B cell (primary cell): ENCODE measurements around the gene HDAC5. TPM values are rescaled to one million over a fixed set of nuclear protein-coding genes. Genes with fewer than 3 reads are reported as not detected.

ENCODE experiments used
- ATAC-seq: fragments of 200-7000 bp; cut with Tn5 transposase; one replicate; pipeline ENCODE4 v1.10.0; 2021; ENCODE audit warnings: low read depth, mild to moderate bottlenecking, moderate number of reproducible peaks, moderate library complexity
- CTCF ChIA-PET: fragments of 350-600 bp; sonication (Branson Sonifier 250); formaldehyde crosslinking; loops from one replicate; lab custom pipeline; 2021; ENCODE audit warnings: antibody characterized with exemption, inconsistent platforms; lab: Charles Lee
- POLR2A ChIA-PET: fragments of 350-600 bp; sonication (Branson Sonifier 250); formaldehyde crosslinking; loops from one replicate; lab custom pipeline; 2021; ENCODE audit warnings: antibody characterized with exemption; lab: Charles Lee
- DNase-seq: peaks from one replicate; pipeline ENCODE4 v3.0.0; 2013
- H2AFZ ChIP-seq: 2 replicates; pipeline ENCODE4 v1.6.1; 2012; ENCODE audit warnings: mild to moderate bottlenecking, low read depth, low read length; ENCODE audit not compliant: insufficient read depth, poor library complexity, severe bottlenecking
- H3K27ac ChIP-seq, 2 donors: 1 replicate in 1 of 2; 2 replicates in 1 of 2; pipeline ENCODE4 v1.5.1; 2012 to 2013; ENCODE audit warnings: low read length in 2 of 2, mild to moderate bottlenecking in 2 of 2, moderate library complexity in 1 of 2
- H3K27me3 ChIP-seq, 4 experiments: fragments of 200-600 bp in 1 of 4; sonication (generic) in 1 of 4; replicated peaks in 1 of 4; 1 replicate in 2 of 4; 2 replicates in 2 of 4; pipeline versions ENCODE4 v1.6.1 to v1.7.0; 2013 to 2016; ENCODE audit warnings: low read length in 3 of 4, mild to moderate bottlenecking in 2 of 4, mixed read lengths in 1 of 4, moderate library complexity in 1 of 4; ENCODE audit not compliant: insufficient read depth in 4 of 4, control insufficient read depth in 3 of 4; ENCODE audit errors: control extremely low read depth in 1 of 4
- H3K36me3 ChIP-seq, 2 experiments: replicated peaks in 1 of 2; 1 replicate in 1 of 2; 2 replicates in 1 of 2; pipeline versions ENCODE4 v1.6.1 to v1.7.1; 2013; ENCODE audit warnings: low read length in 1 of 2; ENCODE audit not compliant: insufficient read depth in 2 of 2, control insufficient read depth in 1 of 2; ENCODE audit errors: control extremely low read depth in 1 of 2, extremely low read depth in 1 of 2
- H3K4me1 ChIP-seq, 2 donors: fragments of 200-600 bp in 1 of 2; sonication (generic) in 1 of 2; 1 replicate in 1 of 2; 2 replicates in 1 of 2; pipeline versions ENCODE4 v1.5.1 to v1.6.1; 2013 to 2017; ENCODE audit warnings: low read length in 2 of 2; ENCODE audit not compliant: control insufficient read depth in 2 of 2, insufficient read depth in 2 of 2
- H3K4me2 ChIP-seq: replicated peaks from 2 replicates; pipeline ENCODE3; 2012; ENCODE audit warnings: mild to moderate bottlenecking, low read depth, low read length; ENCODE audit not compliant: poor library complexity, severe bottlenecking
- H3K4me3 ChIP-seq, 5 experiments: fragments of 200-600 bp in 1 of 5; sonication (generic) in 1 of 5; 1 replicate in 3 of 5; 2 replicates in 2 of 5; pipeline versions ENCODE4 v1.5.1 to v1.7.0; 2011 to 2016; ENCODE audit warnings: low read length in 4 of 5, mild to moderate bottlenecking in 4 of 5, low read depth in 2 of 5, control low read depth in 1 of 5, moderate library complexity in 1 of 5; ENCODE audit not compliant: insufficient read depth in 1 of 5; ENCODE audit errors: control extremely low read depth in 1 of 5, extremely low read depth in 1 of 5
- H3K79me2 ChIP-seq: fragments of 200-600 bp; sonication (generic); one replicate; pipeline ENCODE4 v1.6.0; 2016; ENCODE audit warnings: low read length; ENCODE audit not compliant: control insufficient read depth, insufficient read depth
- H3K9ac ChIP-seq: fragments of 200-600 bp; sonication (generic); 2 replicates; pipeline ENCODE4 v1.6.1; 2017; ENCODE audit warnings: mild to moderate bottlenecking, low read length, moderate library complexity
- H3K9me3 ChIP-seq, 3 donors: one replicate each; pipeline versions ENCODE4 v1.6.1 to v1.7.1; 2013; ENCODE audit warnings: low read length in 2 of 3; ENCODE audit not compliant: control insufficient read depth in 2 of 3, insufficient read depth in 1 of 3; ENCODE audit errors: control extremely low read depth in 1 of 3
- H4K20me1 ChIP-seq: 2 replicates; pipeline ENCODE4 v1.6.0; 2012; ENCODE audit warnings: mild to moderate bottlenecking, low read length; ENCODE audit not compliant: insufficient read depth, control insufficient read depth, poor library complexity, severe bottlenecking
- H3K27ac Mint-ChIP-seq: one replicate; pipeline ENCODE4 v1.8.0; 2021; ENCODE audit warnings: mixed read lengths
- H3K27me3 Mint-ChIP-seq: one replicate; pipeline ENCODE4 v1.8.0; 2021; ENCODE audit warnings: mixed read lengths
- H3K4me1 Mint-ChIP-seq: one replicate; pipeline ENCODE4 v1.8.0; 2021; ENCODE audit warnings: mixed read lengths
- H3K4me3 Mint-ChIP-seq: one replicate; pipeline ENCODE4 v1.8.0; 2021; ENCODE audit warnings: mixed read lengths
- H3K9me3 Mint-ChIP-seq: one replicate; pipeline ENCODE4 v1.8.0; 2022; ENCODE audit warnings: mixed read lengths; ENCODE audit not compliant: insufficient read depth
- EZH2 ChIP-seq: IDR thresholded peaks from 2 replicates; pipeline ENCODE4 v1.6.1; 2012; ENCODE audit warnings: borderline replicate concordance, low read depth, mild to moderate bottlenecking, moderate library complexity, low read length; ENCODE audit not compliant: insufficient read depth, poor library complexity, severe bottlenecking
- WGBS: methylation state at CpG from one replicate; pipeline ENCODE4 v1.1.5; 2013; ENCODE audit warnings: missing lambda C conversion rate; ENCODE audit not compliant: insufficient coverage; 5-methylcytosine and 5-hydroxymethylcytosine counted together
- intact Hi-C: fragments of 100-400 bp; cut with micrococcal nuclease; formaldehyde crosslinking; loops from one replicate; pipeline ENCODE4 v1.10.0; 2022
- polyA plus RNA-seq: library from polyadenylated mRNA; depleted of rRNA; stranded (reverse); fragments of >200 nt; gene quantifications from 2 replicates; pipeline ENCODE4 v1.2.3, GENCODE V29; 2012
- total RNA-seq, 2 donors: library from RNA; stranded (reverse); fragments of 120-200 nt in 1 of 2; gene quantifications; 1 replicate in 1 of 2; 2 replicates in 1 of 2; pipeline versions ENCODE4 v1.2.3 to v1.2.4, GENCODE V29; 2013 to 2022
- TF ChIP-seq, protein P1 (sequence below): fragments of 200-600 bp; IDR thresholded peaks from one replicate; pipeline ENCODE4 v1.8.0; 2022; ENCODE audit warnings: antibody characterized with exemption, mild to moderate bottlenecking

Gene HDAC5
- total and polyA plus RNA-seq, 2 donors (not counting 1 experiment from before 2014, with no cell fraction given) = 99.8 to 104 TPM

DNA sequence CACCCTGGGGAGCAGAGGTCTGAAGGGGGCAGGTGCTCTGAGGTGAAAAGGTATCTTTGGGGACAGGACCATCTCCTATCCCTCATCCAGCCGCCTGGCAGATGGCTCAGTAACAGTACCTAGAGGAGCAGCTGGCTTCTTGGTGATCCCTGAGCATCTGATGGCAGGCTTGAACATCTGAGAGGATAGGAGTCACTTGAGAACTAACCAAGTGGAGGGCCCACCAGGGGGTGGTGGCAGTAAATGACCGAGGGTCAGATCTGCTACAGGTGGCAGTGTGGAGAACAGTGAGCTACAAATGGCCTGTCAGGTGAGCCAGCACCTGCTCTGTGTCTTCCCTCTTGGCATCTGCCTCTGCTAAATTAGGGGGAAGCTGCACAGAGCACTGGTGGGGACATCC, 32.0 kb upstream of the HDAC5 start:
- H3K4me1 Mint-ChIP-seq = no peaks in the 10 kb centered on the region
- DNase-seq = no peak
- Histone ChIP-seq H3K4me2 (no peak overlapping the region), H3K27ac (no peak overlapping the region), H2AFZ (no peak overlapping the region), H4K20me1 (no peaks in the 10 kb centered on the region), H3K4me3 (no peak overlapping the region), H3K79me2 (no peaks in the 10 kb centered on the region), H3K4me1 (no peaks in the 10 kb centered on the region), H3K9me3 (no peaks in the 10 kb centered on the region), H3K9ac (no peak overlapping the region), H3K36me3 (no peaks in the 10 kb centered on the region), H3K27me3 (no peaks in the 10 kb centered on the region)
- ChIA-PET CTCF (interaction anchor here (0.9 kb wide), 1 partner anchor 8 kb away, joined by 3 read pairs; no protein-coding TSS in a partner anchor), POLR2A (interaction anchor here (0.7 kb wide), 1 partner anchor 757 kb away, joined by 3 read pairs; no protein-coding TSS in a partner anchor)
- intact Hi-C loops = no loop called here
- ATAC-seq = no peak
- no peak overlapping the region for H3K27ac Mint-ChIP-seq
- no peaks in the 10 kb centered on the region for H3K9me3 Mint-ChIP-seq
- H3K27me3 Mint-ChIP-seq = no peaks in the 10 kb centered on the region
- no peak overlapping the region for H3K4me3 Mint-ChIP-seq
- WGBS = 89% methylated on average over 1 of the region's 2 CpGs
- no peak for TF ChIP-seq EZH2
- TF ChIP-seq, protein P1, sequence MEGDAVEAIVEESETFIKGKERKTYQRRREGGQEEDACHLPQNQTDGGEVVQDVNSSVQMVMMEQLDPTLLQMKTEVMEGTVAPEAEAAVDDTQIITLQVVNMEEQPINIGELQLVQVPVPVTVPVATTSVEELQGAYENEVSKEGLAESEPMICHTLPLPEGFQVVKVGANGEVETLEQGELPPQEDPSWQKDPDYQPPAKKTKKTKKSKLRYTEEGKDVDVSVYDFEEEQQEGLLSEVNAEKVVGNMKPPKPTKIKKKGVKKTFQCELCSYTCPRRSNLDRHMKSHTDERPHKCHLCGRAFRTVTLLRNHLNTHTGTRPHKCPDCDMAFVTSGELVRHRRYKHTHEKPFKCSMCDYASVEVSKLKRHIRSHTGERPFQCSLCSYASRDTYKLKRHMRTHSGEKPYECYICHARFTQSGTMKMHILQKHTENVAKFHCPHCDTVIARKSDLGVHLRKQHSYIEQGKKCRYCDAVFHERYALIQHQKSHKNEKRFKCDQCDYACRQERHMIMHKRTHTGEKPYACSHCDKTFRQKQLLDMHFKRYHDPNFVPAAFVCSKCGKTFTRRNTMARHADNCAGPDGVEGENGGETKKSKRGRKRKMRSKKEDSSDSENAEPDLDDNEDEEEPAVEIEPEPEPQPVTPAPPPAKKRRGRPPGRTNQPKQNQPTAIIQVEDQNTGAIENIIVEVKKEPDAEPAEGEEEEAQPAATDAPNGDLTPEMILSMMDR = no peak

DNA sequence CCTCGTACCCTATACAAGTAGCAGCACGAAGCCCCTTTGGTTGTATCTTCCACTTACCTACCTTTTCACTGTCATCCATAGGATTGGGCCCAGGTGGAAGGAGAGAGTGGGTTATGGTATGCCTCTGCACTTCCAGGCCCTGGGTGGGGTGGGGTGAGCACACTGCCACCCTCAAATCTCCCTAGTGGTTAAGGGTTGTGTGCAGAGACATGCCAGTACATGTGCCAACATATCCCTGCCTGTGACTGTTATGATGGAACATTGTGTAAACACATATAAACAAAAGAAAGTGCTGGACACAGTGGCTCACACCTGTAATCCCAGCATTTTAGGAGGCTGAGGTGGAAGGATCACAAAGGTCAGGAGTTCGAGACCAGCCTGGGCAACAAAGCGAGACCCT, 29.4 kb upstream of the HDAC5 start:
- H3K36me3 ChIP-seq = no peaks in the 10 kb centered on the region
- POLR2A ChIA-PET = interaction anchor here (0.8 kb wide), 1 partner anchor 45 kb away, joined by 4 read pairs; no protein-coding TSS in a partner anchor
- H3K4me2 ChIP-seq = no peak overlapping the region
- H3K4me1 Mint-ChIP-seq = no peaks in the 10 kb centered on the region
- H3K9ac ChIP-seq = no peak overlapping the region
- no peaks in the 10 kb centered on the region for H3K9me3 Mint-ChIP-seq
- no peaks in the 10 kb centered on the region for H3K27me3 ChIP-seq
- TF ChIP-seq, protein P1 = no peak
- no peak for TF ChIP-seq EZH2
- intact Hi-C loops = no loop called here
- no peaks in the 10 kb centered on the region for H3K79me2 ChIP-seq
- no peaks in the 10 kb centered on the region for H3K4me1 ChIP-seq
- H3K27me3 Mint-ChIP-seq = no peaks in the 10 kb centered on the region
- no peaks in the 10 kb centered on the region for H4K20me1 ChIP-seq
- no CpG with 5 or more reads among the region's 4 CpGs for WGBS
- CTCF ChIA-PET = no interaction called here
- H3K9me3 ChIP-seq = no peaks in the 10 kb centered on the region
- H3K4me3 Mint-ChIP-seq = no peak overlapping the region
- ATAC-seq (no peak), DNase-seq (no peak)
- no peak overlapping the region for H3K27ac Mint-ChIP-seq
- no peak overlapping the region for H2AFZ ChIP-seq
- H3K27ac ChIP-seq = no peak overlapping the region
- H3K4me3 ChIP-seq = no peak overlapping the region
